GM12864 (cell line): ENCODE results near the gene NEB.

Source experiments
- DNase-seq: peaks from one replicate; pipeline ENCODE4 v3.0.0-alpha.2; 2011; ENCODE audit warnings: low read depth
- H3K4me3 ChIP-seq: 2 replicates; pipeline ENCODE4 v1.5.1; 2011; ENCODE audit warnings: mild to moderate bottlenecking, low read depth, low read length, control low read depth
- TF ChIP-seq, protein P1 (sequence below): IDR thresholded peaks from 2 replicates; pipeline ENCODE4 v1.5.1; 2011; ENCODE audit warnings: low read depth, mild to moderate bottlenecking, moderate library complexity, low read length, control low read depth, inconsistent platforms; ENCODE audit errors: missing control alignments

Gene NEB

DNA sequence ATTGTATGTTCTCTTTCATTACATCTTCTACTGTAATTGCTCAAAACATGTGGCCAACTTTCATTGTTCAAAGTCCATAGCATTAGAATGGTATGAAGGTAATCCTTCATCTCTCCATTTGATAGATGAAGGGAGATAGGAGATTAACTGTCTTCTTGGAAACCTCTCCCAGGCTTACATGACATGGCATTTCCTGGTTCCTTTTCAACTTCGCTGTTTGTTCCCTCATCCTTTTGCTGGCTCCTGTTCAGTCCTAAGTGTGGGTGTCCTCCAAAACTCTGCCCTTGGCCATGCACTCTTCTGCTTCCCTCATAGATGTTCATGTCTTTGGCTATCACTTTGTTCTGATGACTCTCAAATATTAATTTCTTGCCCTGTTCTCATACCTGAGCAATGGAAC is 13.8 kb downstream of the NEB start:
- H3K4me3 ChIP-seq = no peak overlapping the region
- TF ChIP-seq, protein P1, sequence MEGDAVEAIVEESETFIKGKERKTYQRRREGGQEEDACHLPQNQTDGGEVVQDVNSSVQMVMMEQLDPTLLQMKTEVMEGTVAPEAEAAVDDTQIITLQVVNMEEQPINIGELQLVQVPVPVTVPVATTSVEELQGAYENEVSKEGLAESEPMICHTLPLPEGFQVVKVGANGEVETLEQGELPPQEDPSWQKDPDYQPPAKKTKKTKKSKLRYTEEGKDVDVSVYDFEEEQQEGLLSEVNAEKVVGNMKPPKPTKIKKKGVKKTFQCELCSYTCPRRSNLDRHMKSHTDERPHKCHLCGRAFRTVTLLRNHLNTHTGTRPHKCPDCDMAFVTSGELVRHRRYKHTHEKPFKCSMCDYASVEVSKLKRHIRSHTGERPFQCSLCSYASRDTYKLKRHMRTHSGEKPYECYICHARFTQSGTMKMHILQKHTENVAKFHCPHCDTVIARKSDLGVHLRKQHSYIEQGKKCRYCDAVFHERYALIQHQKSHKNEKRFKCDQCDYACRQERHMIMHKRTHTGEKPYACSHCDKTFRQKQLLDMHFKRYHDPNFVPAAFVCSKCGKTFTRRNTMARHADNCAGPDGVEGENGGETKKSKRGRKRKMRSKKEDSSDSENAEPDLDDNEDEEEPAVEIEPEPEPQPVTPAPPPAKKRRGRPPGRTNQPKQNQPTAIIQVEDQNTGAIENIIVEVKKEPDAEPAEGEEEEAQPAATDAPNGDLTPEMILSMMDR = no peak
- no peak for DNase-seq

DNA sequence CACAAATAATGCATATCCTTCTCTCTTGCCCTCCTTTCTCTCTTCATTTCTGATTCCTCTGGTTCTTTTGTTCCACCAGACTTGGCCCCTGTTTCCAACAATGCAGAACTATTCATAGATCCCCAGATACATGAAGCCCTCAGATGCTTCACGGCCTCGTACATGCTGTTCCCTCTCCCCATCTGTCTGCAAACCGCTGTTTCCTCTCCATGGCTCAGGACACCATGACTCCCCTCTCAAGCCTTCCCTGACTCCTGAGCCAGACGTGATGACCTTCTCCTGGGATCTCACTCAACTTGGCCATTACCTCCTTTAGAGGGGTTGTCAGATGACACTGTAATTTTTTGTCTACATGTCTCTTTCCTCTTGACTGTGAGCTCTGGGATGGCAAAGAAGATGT is 15.5 kb downstream of the NEB start:
- DNase-seq = no peak
- TF ChIP-seq, protein P1 = no peak
- H3K4me3 ChIP-seq = no peak overlapping the region

DNA sequence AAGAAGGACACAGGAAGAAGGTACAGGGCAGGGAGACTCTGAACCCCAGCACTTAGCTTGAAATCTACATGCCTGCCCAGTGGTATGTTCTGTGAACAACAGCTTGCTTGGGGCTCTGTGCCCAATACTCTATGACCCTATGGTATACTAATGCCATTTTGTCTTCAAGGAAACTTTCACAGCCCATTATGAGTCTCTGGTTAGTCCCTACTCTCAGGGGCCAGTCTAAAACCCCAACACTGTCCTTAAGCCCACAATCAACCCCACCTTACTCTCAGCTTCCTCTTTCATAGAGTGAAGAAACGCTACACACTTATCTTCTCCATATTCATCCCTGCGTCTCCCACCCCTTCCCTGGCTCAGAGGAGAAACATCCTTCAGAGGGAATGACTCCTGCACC is 16.0 kb downstream of the NEB start:
- TF ChIP-seq, protein P1 = no peak
- H3K4me3 ChIP-seq = no peak overlapping the region
- DNase-seq = no peak

DNA sequence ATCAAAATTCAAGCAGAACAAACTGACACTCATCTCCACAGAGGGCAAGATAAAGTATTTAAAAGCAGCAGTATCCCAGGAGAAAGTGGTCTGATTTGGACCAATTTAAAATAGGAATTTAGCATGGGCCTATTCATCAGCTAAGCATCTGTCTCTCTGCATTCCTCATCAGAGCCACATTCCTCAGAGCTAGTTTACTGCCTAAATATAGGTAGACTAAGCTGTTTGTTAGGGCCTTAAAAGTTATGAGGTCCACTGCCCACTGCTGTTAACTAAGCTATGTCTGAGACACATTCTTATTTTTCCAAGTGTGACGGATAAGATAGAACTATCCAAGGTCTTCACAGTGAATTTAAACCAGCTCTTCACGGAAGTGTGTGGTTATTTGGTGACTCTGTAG is 17.6 kb downstream of the NEB start:
- no peak overlapping the region for H3K4me3 ChIP-seq
- no peak for DNase-seq
- TF ChIP-seq, protein P1 = no peak

DNA sequence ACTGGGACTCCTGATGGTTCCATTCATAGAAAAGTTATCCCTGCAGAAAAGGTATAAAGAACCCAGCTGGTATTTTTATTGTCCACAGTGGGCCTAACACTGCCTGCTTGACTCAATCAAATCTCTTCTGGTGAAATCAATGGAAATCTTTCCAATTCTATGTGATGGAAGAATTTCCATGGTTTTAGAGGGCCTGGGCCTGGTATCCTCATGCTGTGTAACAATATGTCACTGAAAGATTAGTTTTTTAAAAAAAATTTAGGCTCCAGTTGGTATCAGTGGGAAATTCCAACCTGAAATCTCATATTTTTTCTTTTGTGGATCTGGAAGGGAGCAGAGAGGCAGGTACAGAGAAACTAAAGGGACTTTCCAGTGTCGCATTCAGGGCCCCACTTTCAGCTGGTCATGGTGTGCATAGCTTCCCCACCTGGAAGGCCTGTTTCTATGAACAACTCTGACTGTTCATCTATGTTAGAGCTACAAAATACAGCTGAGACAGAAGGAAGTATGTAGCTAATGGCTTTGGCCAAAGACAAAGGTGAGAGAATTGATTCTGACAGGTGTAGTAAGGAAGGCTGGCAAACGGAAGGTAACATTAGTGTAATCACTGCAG is 20.9 kb downstream of the NEB start:
- H3K4me3 ChIP-seq = no peak overlapping the region
- TF ChIP-seq, protein P1 = no peak
- DNase-seq = no peak

DNA sequence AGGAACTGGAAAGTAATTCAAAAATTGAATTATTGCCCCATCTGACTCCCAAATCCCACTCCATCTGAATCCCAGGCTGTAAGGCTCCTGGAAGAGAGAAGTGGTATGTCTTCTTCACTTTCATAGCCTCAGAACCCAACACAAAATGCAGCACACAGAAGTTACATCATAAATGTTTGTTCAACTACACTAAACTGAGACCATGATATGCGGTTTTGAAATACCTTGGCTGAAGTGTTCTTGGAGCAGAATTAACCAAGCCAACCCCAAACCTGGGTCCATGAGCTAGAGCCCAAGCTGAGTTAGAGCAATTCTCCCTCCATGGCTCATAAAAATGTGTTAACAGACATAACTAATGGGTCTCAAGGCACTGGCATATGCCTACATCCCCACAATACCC is 23.3 kb downstream of the NEB start:
- no peak overlapping the region for H3K4me3 ChIP-seq
- no peak for DNase-seq
- TF ChIP-seq, protein P1 = no peak

DNA sequence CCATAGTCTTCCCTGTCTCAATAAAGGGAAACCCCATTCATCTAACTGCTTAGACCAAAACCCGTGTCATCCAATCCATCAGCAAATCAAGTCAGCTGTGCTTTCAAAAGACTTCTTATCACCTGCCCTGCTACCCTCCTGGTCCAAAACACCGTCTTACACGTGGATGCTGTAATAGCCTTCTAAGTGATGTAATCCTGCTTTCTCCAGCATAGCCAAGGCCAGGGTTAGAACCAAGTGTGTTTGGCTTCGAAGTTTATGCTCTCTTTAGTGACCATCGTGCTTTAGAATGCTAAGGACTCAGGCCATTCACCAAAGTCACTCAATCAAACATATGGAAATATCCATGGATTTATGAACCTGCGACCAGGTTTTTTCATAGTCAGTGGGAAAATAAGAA is 25.5 kb downstream of the NEB start:
- TF ChIP-seq, protein P1 = no peak
- no peak overlapping the region for H3K4me3 ChIP-seq
- no peak for DNase-seq
